ENCODE measurements around the gene PRKCE. TPM values are rescaled to one million over a fixed set of nuclear protein-coding genes. Genes with fewer than 3 reads are reported as not detected.

Gene PRKCE
- total and polyA plus RNA-seq, 2 donors (not counting 1 experiment from before 2014, with no cell fraction given), result 23.6 to 271 TPM

GRCh38 chr2:45833301-45833967 lies 182.0 kb downstream of the PRKCE start:
- WGBS (ENCODE audit: insufficient coverage), result no CpG with 5 or more reads among the region's 3 CpGs
- DNase-seq, result no peak
- H3K36me3 ChIP-seq (replicated peaks in 1 of 2; ENCODE audit: control extremely low read depth in 1 of 2, control insufficient read depth in 1 of 2, extremely low read depth in 1 of 2, insufficient read depth in 2 of 2, low read length in 1 of 2), result no peaks in the 10 kb centered on the region
- peaks cover 3 to 17% (median 15%) of the 10 kb centered on the region in 3 donors for H3K9me3 ChIP-seq (ENCODE audit: control extremely low read depth in 1 of 3, control insufficient read depth in 2 of 3, insufficient read depth in 1 of 3, low read length in 2 of 3)
- Mint-ChIP-seq H3K4me3 (peak overlapping the region; percentile 44), H3K27me3 (no peaks in the 10 kb centered on the region), H3K9me3 (ENCODE audit: insufficient read depth) (peaks cover 14% of the 10 kb centered on the region), H3K27ac (peak overlapping the region; percentile 90), H3K4me1 (peaks cover 59% of the 10 kb centered on the region)
- POLR2A ChIA-PET, result interaction anchor here (0.5 to 1.0 kb wide), 4 partner anchors 36 to 182 kb away, joined by 3 to 14 read pairs (median 6); partner anchors contain the start of gene PRKCE
- H3K9ac ChIP-seq (ENCODE audit: low read length), result no peak overlapping the region
- peak overlapping the region; percentile 43 to 72 for H3K27ac ChIP-seq (ENCODE audit: low read length in 2 of 2)
- intact Hi-C loops (cut with micrococcal nuclease), result loop anchor here (5.0 kb wide), 2 partner anchors 46 to 181 kb away; partner anchors contain the start of gene PRKCE
- H3K4me1 ChIP-seq (ENCODE audit: control insufficient read depth in 2 of 2, insufficient read depth in 2 of 2, low read length in 2 of 2), result peaks cover 53 to 56% of the 10 kb centered on the region in 2 donors
- H2AFZ ChIP-seq (ENCODE audit: insufficient read depth, low read depth, low read length, poor library complexity, severe bottlenecking), result peak overlapping the region; percentile 59
- ATAC-seq (ENCODE audit: low read depth), result peak; percentile 6
- peak overlapping the region; percentile 41 for H3K4me2 ChIP-seq (replicated peaks; ENCODE audit: low read depth, low read length, poor library complexity, severe bottlenecking)
- peaks cover 16% of the 10 kb centered on the region for H4K20me1 ChIP-seq (ENCODE audit: control insufficient read depth, insufficient read depth, low read length, poor library complexity, severe bottlenecking)
- CTCF ChIA-PET, result interaction anchor here (0.6 to 4.7 kb wide), 12 partner anchors 8 to 189 kb away, joined by 3 to 25 read pairs (median 4); no protein-coding TSS in a partner anchor
- peaks cover 46% of the 10 kb centered on the region for H3K79me2 ChIP-seq (ENCODE audit: control insufficient read depth, insufficient read depth, low read length)
- no peak overlapping the region for H3K4me3 ChIP-seq (ENCODE audit: control extremely low read depth in 1 of 5, extremely low read depth in 1 of 5, insufficient read depth in 1 of 5, low read depth in 2 of 5, low read length in 4 of 5)
- no peaks in the 10 kb centered on the region for H3K27me3 ChIP-seq (replicated peaks in 1 of 4; ENCODE audit: control extremely low read depth in 1 of 4, control insufficient read depth in 3 of 4, insufficient read depth in 4 of 4, low read length in 3 of 4)
- TF ChIP-seq EZH2 (IDR thresholded peaks at IDR 0.05; ENCODE audit: borderline replicate concordance, insufficient read depth, low read depth, low read length, poor library complexity, severe bottlenecking) (no peak), CTCF (IDR thresholded peaks at IDR 0.05) (no peak)

- DNase-seq, result peak; percentile 74
- Histone ChIP-seq H3K4me2 (replicated peaks; ENCODE audit: low read depth, low read length, poor library complexity, severe bottlenecking) (peak overlapping the region; percentile 41), H3K4me3 (ENCODE audit: control extremely low read depth in 1 of 5, extremely low read depth in 1 of 5, insufficient read depth in 1 of 5, low read depth in 2 of 5, low read length in 4 of 5) (no peak overlapping the region), H3K36me3 (replicated peaks in 1 of 2; ENCODE audit: control extremely low read depth in 1 of 2, control insufficient read depth in 1 of 2, extremely low read depth in 1 of 2, insufficient read depth in 2 of 2, low read length in 1 of 2) (no peaks in the 10 kb centered on the region), H4K20me1 (ENCODE audit: control insufficient read depth, insufficient read depth, low read length, poor library complexity, severe bottlenecking) (peaks cover 18% of the 10 kb centered on the region), H3K9me3 (ENCODE audit: control extremely low read depth in 1 of 3, control insufficient read depth in 2 of 3, insufficient read depth in 1 of 3, low read length in 2 of 3) (peaks cover 3 to 17% (median 15%) of the 10 kb centered on the region in 3 donors), H3K27me3 (replicated peaks in 1 of 4; ENCODE audit: control extremely low read depth in 1 of 4, control insufficient read depth in 3 of 4, insufficient read depth in 4 of 4, low read length in 3 of 4) (no peaks in the 10 kb centered on the region), H2AFZ (ENCODE audit: insufficient read depth, low read depth, low read length, poor library complexity, severe bottlenecking) (peak overlapping the region; percentile 59), H3K9ac (ENCODE audit: low read length) (no peak overlapping the region), H3K4me1 (ENCODE audit: control insufficient read depth in 2 of 2, insufficient read depth in 2 of 2, low read length in 2 of 2) (peaks cover 58 to 60% of the 10 kb centered on the region in 2 donors), H3K79me2 (ENCODE audit: control insufficient read depth, insufficient read depth, low read length) (peaks cover 50% of the 10 kb centered on the region), H3K27ac (ENCODE audit: low read length in 2 of 2) (peak overlapping the region; percentile 43 to 72)
- peaks cover 14% of the 10 kb centered on the region for H3K9me3 Mint-ChIP-seq (ENCODE audit: insufficient read depth)
- peak; percentile 72 for ATAC-seq (ENCODE audit: low read depth)
- ChIA-PET CTCF (interaction anchor here (0.6 to 4.7 kb wide), 13 partner anchors 8 to 190 kb away, joined by 3 to 25 read pairs (median 4); no protein-coding TSS in a partner anchor), POLR2A (interaction anchor here (0.6 to 1.0 kb wide), 4 partner anchors 104 to 182 kb away, joined by 3 to 14 read pairs (median 3); partner anchors contain the start of gene PRKCE)
- H3K27ac Mint-ChIP-seq, result peak overlapping the region; percentile 90
- intact Hi-C loops (cut with micrococcal nuclease), result loop anchor here (1.0 to 5.0 kb wide), 3 partner anchors 9 to 182 kb away; partner anchors contain the start of gene PRKCE
- peak overlapping the region; percentile 44 for H3K4me3 Mint-ChIP-seq
- no peaks in the 10 kb centered on the region for H3K27me3 Mint-ChIP-seq
- TF ChIP-seq EZH2 (IDR thresholded peaks at IDR 0.05; ENCODE audit: borderline replicate concordance, insufficient read depth, low read depth, low read length, poor library complexity, severe bottlenecking) (no peak), CTCF (IDR thresholded peaks at IDR 0.05) (no peak)
- WGBS (ENCODE audit: insufficient coverage), result 21% methylated on average over 2 of the region's 3 CpGs
- peaks cover 64% of the 10 kb centered on the region for H3K4me1 Mint-ChIP-seq
These were observed 182.5 kb downstream of the PRKCE start for GRCh38 chr2:45833968-45834344.
